DND-41 (cell line): ENCODE data around the gene KLF15.

Experiments
- EZH2 ChIP-seq: IDR thresholded peaks from 3 replicates; pipeline ENCODE4 v1.6.1; 2012; ENCODE audit warnings: borderline replicate concordance, low read depth, mild to moderate bottlenecking, moderate library complexity, low read length, inconsistent platforms; ENCODE audit not compliant: severe bottlenecking
- TF ChIP-seq, protein P1 (sequence below): IDR thresholded peaks from 2 replicates; pipeline ENCODE4 v1.5.1; 2012; ENCODE audit warnings: borderline replicate concordance, low read length, moderate library complexity, mild to moderate bottlenecking; ENCODE audit not compliant: poor library complexity, severe bottlenecking; ENCODE audit errors: extremely low read depth

DNA sequence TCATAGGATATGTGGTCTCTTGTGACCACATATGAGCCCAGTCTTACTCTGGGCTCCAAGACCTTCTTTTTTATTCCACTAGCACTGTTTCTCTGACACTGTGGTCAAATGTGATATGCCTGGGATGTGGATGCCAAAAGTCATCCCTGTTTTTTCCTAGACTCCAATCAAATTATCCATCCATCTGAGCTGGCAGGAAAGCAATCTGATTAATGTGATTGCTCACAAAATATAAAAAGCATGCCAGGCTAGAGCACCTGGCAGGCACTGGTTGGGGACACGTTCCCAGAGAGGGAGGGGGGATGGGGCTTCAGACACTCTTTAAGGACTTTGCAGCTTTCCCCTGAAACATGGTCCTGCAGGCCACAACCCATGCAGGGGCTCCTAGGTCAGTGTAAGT is 34.4 kb upstream of the KLF15 start:
- TF ChIP-seq, protein P1, sequence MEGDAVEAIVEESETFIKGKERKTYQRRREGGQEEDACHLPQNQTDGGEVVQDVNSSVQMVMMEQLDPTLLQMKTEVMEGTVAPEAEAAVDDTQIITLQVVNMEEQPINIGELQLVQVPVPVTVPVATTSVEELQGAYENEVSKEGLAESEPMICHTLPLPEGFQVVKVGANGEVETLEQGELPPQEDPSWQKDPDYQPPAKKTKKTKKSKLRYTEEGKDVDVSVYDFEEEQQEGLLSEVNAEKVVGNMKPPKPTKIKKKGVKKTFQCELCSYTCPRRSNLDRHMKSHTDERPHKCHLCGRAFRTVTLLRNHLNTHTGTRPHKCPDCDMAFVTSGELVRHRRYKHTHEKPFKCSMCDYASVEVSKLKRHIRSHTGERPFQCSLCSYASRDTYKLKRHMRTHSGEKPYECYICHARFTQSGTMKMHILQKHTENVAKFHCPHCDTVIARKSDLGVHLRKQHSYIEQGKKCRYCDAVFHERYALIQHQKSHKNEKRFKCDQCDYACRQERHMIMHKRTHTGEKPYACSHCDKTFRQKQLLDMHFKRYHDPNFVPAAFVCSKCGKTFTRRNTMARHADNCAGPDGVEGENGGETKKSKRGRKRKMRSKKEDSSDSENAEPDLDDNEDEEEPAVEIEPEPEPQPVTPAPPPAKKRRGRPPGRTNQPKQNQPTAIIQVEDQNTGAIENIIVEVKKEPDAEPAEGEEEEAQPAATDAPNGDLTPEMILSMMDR: no peak
- TF ChIP-seq EZH2: no peak
